ENCODE data around the gene PTPRN2.
"Not testable (repeated sequence)": the region's sequence is repeated elsewhere in the genome, so short reads cannot be mapped to it uniquely, and the experiment has no call there.

The PTPRN2 gene

DNA sequence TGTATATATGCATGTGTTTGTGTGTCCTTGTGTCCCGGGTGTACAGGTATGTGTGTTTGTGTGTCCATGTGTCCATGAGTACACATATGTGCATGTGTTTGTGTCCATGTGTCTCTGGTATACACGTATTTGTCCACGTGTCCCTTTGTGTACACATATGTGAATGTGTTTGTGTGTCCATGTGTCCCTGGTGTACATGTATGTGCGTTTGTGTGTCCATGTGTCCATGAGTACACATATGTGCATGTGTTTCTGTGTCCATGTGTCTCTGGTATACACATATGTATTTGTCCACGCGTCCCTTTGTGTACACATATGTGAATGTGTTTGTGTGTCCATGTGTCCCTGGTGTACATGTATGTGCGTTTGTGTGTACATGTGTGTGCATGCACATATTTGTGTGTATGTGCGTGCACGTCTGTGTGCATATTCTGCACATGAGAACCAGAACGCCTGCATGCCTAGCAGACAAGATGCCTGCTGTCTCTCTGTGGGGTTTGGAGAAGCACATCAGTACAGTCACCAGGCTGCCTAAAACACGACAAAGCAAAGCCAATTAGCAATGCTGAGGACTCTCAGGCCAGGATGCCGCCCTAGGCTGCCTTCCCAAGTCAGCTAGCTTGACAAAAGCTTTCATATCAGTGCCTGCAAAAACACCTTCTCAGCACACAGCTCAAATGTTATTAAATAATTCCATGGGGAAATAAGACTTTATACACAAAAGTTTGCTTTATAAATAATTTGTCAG is 327.8 kb downstream of the PTPRN2 start:
- no peak for DNase-seq (ENCODE audit: low read depth in 1 of 2, low spot score in 1 of 2)

DNA sequence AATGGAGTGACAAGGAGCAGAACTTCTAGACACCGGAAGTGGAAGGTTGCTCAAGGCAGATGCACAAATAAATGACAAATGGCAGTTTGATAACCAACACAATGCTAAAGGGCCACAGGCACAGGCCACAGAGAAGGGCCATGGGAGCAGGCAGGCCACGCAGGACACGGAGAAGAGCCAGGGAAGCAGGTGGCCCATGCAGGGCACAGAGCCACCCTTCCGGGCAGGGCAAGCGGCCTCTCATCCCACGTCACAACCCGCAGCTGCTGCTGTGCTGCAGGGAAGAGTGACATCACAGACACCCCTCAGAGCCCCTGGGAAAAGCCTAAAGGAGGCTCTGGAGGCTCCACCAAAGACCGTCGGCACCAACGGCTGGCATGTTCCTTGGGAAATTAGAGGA is 328.5 kb downstream of the PTPRN2 start:
- no peak for DNase-seq (ENCODE audit: low read depth in 1 of 2, low spot score in 1 of 2)

DNA sequence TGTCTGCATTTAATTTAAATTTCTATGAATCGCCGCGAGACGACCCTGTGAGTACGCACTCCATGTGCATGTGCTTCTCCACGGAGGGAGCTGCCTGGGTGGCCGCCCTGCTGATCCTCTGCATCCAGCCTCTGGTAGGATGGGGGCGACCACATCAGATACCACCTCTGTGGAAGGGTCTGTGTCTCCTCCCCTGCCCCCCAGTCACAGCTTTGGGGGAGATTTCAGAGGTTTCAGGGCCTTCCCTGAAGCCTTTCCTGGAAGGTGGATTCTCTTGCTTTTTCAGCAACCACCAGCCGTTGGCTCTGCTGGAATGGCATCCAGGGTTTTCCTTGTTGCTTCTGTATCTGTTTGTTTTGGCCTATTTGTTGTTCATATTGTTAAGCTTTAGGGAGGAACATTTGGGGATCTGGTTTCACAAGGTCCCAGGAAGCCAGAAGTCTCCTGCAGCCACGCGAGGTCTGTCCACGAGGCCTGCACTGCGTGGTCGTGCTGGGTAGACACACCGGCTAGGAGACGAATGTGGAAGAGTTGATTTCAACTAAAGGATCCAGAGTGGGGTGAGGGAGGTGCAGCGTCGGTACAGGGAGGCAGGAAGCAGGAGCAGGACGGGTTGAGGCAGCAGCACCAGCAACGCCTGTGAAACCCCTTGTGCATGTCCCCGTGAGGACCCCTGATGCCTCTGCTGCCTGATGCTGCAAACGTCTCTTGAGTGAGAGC is 329.1 kb downstream of the PTPRN2 start:
- DNase-seq (ENCODE audit: low read depth in 1 of 2, low spot score in 1 of 2) = no peak

DNA sequence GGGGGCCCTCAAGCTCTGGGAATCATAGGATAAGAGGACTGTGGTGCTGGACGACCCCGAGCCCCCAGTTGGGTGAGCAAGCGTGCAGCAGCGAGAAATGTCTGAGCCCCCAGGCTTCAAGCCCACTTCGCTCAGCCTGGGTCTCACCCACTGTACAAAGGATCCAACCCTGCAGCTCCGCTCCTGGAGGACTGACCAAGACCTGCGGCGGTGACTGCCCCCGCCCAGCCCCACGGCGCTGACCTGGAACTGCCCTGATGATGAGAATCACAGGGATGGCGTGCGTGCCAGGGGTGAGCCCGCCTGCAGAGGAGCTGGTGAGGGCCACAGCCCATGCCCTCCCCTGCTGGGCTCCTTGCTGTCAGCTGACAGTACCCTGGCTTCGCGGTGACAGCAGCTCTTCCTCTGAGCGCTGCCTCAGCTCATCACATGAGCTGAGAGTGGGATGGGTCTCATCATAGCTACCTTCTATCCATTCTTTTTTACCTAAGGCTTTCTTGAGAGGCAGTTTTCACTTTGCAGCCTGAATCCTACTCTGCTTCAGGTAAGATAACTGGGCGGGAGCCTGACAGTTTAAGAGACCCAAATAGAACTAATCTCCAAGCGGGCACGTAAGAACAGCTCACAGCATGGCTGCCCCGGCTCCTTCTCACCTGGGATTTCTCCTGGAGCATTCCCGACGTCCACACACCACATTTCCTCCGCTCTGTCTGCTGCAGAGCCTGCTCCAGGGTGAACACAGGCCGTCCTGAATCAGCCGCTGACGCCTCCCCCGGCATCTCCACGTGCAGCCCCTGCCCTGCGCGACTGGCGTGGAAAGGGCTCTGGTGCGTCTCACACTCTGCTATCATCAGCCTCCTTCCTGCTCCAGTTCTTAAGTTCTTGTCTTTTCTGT is 329.9 kb downstream of the PTPRN2 start:
- no peak for DNase-seq (ENCODE audit: low read depth in 1 of 2, low spot score in 1 of 2)

DNA sequence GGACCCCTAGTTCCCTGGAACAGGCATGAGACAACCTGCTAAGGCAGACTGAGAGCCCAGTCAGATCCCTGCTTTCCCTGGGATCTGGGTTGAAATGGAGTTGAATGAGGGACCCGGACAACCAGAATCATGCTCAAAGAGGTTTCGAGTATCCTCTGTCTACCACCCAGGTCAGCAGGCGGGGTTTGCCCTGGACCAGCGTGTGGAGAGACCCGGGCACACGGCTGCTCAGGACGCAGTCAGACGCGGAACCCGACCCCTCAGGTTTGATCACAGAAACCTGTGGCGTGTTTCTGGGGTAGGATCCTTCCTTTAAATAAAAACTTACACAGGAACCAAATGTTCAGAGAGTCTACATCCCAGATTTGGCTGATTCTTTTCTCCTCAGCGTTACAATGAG is 330.6 kb downstream of the PTPRN2 start:
- no peak for DNase-seq (ENCODE audit: low read depth in 1 of 2, low spot score in 1 of 2)

DNA sequence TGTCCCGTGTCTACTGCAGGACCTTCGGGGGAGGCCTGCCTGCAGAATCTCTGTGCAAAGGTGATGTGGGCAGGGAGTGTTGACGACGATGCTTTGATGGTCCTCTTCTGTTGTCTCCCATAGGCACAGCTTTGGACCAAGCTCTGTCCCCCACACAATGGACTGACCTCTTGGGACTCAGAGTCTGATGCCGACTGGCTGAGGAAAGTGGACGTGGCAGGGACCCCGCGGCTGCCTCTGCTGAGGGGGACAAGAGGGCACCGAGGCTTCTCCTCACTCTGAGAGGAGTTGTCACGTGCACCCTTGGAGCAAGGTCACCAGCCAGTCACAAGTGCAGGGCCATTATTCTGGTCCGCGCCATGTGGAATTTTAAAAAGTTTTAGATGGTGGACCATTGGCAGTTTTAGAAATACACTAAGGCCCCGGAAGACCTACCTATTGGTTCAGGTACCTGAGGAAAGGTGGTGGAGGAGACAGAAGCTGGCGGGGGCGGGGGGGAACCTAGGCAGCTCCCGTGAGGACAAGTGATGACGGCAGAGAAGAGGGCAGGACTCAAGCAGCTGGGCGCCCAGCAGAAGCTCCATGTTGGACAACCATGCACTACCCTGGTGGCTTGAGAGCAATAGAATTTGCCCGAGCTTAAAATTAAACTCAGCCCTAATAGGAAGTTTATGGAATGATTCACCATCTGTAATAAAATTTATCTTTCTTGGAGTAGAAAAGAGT is 331.4 kb downstream of the PTPRN2 start:
- no peak for DNase-seq (ENCODE audit: low read depth in 1 of 2, low spot score in 1 of 2)

DNA sequence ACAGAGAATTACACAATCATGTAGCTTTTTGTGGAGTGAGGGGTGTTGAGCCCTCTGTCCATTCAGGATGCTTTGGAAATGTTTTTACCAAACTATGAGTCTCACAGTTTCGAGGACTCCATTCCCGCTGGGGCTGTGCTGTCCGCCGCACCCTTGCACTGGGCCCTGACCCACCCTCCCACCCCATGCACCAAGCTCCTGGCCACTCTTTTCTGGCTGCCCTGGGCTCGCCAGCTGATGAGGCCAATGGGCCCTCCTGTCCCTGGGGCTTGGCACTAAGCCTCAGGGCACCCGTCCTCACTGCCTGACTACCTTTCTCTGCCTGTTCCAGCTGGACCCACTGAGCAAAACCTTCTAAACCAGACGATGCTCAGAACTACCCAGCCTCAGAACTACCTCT is 332.1 kb downstream of the PTPRN2 start:
- no peak for DNase-seq (ENCODE audit: low read depth in 1 of 2, low spot score in 1 of 2)

DNA sequence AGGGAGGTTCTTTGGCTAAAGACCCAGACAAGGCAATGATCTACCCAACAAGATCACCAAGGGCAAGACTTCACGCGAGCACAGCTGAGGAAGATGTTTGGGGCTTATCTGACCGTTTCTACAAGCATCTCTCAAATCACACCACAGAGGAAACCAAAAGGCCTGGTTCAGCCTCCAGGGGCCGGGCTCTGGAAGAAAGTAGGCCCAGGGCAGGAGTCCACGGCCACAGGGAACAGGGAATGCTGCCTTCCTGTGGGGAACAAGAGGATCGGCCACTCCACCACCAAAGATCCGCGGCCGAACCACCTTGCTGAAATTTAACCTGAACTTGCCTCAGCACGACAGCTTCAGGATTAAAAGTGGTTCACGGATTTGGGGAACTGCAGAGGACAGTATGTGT is 332.5 kb downstream of the PTPRN2 start:
- no peak for DNase-seq (ENCODE audit: low read depth in 1 of 2, low spot score in 1 of 2)

DNA sequence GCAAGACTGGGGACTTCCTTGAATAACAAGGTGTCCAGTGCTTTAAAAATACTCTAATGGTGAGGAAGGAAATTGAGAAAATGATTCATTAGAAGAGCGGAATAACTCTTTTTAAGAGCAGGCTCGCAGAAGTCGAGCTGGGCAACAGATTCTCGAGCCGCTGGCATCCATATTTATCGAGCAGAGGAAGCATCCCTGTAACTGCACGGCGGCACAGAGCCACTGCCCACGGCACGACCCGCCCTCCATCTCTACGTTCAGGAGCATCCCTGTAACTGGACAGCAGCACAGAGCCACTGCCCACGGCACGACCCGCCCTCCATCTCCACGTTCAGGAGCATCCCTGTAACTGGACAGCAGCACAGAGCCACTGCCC is 334.0 kb downstream of the PTPRN2 start:
- not testable (repeated sequence) for DNase-seq (ENCODE audit: low read depth in 1 of 2, low spot score in 1 of 2)

DNA sequence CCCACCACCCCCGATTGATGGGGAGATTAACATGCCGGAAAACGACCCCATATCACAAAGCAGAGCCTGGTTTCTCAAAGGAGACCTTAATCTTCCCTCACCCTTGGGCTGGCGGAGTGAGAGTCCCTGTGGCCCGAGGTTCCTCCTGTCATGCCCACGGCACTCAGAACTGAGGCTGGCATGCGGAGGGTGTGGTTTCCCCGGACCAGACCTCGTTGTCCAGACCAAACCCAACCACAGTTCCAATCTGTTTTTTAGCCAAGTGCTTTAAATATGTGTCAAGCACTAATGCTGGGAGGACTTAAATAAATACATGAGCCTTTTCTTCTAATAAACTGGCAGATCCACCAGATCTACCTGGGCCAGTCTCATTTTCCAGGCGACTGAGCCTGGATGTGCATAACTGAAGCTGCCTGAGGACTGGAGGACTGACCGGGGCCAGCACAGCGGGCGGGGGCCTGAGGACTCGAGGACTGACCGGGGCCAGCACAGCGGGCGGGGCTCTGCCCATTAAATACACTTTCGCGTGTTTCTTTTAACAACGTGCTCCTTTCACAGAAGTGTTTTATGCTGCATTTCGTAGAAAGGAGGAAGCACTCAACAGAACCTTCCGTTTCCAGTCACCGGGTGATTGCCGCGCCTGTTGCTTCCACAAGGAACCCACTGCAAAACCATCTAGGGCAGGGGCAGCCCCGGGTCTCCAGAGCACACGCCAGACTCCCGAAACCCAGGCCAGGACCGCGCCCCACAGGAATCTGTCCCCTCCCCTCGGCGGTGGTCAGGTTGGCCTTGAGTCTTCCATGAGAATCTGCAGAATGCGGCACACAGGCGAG is 334.6 kb downstream of the PTPRN2 start:
- DNase-seq (ENCODE audit: low read depth in 1 of 2, low spot score in 1 of 2) = no peak

DNA sequence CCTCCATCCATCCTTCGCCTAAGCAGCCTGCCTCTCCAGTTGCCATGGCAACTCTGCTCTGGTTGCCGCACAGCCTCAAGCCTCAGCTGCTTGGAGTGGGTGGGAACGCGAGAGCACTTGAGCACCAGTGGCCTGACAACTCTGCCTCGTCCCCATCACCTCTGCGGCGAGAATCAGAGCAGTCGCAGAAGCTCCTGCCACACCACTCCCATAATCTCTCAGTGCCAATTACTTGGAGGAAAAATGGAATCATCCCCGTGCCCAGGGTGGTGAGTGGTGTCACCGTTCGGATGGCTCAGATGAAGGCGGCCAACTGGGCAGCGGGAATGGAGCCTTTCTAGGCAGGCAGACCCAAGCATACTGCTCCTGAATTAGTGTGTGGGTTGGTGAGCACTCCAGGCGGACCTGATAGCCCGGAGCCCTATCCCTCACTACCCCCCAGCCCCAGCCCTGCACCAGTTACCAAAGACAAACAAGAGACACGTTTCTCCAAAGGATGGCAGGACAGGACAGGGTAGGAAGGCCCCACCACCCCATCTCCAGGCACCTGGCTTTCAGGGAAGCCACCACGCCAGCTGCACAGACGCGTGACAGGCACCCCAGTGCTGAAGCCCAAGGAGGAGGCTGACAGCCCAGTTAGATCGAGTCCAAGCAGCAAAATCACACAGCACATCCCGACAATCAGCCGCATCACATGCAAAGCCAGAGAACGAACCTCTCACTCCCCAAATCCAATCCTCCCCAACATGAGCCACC is 335.4 kb downstream of the PTPRN2 start:
- no peak for DNase-seq (ENCODE audit: low read depth in 1 of 2, low spot score in 1 of 2)

DNA sequence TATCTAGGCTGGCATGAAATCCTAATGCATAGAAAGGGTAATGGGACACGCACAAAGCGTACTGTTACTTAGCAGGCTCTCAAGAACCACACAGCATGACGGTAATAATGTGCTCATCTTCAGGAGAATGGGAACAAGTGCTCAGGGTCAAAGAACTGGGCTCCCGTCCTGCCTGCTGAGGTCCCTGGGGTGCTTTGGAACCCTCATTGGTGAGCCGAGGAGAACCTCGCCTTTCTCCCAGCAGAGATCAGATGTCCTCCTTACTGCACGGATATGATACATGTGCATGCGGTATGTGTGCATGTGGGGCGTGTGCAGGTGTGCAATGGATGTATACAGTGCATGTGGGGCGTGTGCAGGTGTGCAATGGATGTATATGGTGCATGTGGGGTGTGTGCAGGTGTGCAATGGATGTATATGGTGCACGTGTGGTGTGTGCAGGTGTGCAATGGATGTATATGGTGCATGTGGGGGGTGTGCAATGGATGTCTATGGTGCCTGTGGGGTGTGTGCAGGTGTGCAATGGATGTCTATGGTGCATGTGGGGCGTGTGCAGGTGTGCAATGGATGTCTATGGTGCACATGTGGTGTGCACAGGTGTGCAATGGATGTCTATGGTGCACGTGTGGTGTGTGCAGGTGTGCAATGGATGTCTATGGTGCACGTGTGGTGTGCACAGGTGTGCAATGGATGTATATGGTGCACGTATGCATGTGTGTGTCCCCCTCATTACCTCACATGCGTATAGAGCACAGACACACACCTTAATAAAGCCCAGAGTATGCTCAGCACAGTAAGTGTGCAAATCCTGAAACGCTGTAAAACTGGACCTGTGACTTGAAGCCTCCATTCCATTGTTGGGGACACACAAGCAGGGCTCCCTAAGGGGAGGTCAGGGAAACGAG is 336.3 kb downstream of the PTPRN2 start:
- DNase-seq (ENCODE audit: low read depth in 1 of 2, low spot score in 1 of 2) = no peak

DNA sequence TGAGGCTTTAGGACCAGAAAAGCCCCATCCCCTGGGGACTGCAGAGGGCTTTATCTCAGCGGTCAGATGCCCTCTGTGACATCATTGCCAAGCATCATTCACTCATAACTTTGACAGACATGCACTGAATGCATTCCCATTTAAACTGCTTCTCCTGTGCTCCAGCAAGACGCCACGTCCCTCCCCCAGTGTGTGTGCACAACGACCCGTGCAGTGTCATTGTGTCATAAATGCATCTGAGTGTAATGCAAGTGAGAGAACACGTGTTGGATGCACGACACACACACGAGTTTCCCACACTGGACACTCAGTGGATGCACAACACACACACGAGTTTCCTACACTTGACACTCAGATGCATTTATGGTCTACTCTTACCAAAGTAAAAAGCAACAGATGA is 337.9 kb downstream of the PTPRN2 start:
- no peak for DNase-seq (ENCODE audit: low read depth in 1 of 2, low spot score in 1 of 2)

DNA sequence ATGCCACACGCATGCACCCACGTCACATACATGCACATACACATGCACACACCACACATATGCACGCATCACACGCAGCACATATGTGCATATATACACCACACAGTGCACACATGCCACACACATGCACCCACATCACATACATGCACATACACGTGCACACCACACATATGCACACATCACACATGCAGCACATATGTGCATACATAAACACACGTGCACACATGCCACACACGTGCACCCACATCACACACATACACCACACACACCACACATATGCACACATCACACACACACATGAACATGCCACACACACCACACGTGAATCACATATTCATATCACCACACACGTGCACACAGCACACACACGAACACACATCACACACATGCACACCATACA is 338.8 kb downstream of the PTPRN2 start:
- DNase-seq (ENCODE audit: low read depth in 1 of 2, low spot score in 1 of 2) = no peak

DNA sequence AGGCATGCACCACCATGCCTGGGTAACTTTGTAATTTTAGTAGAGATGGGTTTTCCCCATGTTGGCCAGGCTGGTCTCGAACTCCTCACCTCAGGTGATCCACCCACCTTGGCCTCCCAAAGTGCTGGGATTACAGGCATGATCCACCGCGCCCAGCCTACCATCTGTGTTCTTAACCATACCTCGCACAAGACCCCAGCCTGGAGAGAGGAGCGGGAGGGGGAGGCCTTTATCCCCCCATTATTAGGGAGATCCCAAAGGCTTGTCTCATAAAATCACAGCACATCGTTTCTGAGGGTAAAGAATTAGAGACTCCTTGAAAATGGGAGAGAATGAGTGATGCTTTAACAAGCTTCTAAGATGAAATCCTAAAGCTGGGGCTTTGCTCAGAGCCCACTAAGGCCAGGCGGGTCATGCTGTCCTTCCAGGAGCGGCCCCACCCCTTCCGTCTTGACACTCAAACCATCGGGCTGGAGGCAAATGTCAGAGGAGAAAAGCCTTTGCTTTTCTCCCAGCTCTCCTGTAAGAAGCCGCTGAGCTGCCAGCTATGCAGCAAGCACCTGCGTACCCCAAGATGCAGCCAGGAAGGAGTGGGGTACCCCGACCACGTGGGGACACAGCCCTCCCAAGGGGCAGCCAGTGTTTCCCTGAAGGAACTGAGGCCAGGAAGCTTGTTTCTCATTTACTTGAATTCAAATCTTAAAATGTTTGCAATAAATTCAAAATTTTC is 339.7 kb downstream of the PTPRN2 start:
- DNase-seq (ENCODE audit: low read depth in 1 of 2, low spot score in 1 of 2) = no peak

DNA sequence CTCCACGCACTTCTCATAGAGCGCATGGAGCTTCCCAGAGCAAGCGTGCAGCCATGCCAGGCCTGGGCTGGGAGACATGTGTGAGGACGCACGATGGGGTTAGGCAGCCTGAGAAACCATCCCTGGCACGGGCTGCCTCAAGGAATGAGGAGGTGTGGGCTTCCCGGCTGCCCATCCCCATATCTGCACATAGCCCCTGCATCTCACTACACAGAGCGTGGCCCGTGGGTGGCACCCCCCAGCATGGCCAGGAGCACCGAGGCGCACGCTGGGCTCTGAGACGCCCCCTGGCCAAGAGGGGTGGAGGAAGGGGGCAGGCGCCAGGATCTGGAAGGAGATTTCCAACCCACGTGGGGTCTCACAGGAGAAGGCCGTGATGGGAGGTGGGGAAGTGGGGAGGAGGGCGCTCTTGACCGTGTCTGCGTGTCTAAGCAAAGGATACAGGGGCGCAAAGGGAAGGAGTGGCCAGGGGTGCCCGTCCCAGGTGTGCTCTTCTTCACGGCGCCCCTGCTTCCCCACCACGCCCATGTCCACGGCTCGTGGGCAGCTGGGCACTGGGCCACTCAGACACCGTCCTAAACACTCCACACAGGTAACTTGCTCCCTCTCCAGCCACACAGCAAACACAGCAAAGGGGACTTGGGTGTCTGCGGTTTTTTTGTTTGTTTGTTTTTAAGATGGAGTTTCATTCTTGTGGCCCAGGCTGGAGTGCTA is 340.5 kb downstream of the PTPRN2 start:
- no peak for DNase-seq (ENCODE audit: low read depth in 1 of 2, low spot score in 1 of 2)

DNA sequence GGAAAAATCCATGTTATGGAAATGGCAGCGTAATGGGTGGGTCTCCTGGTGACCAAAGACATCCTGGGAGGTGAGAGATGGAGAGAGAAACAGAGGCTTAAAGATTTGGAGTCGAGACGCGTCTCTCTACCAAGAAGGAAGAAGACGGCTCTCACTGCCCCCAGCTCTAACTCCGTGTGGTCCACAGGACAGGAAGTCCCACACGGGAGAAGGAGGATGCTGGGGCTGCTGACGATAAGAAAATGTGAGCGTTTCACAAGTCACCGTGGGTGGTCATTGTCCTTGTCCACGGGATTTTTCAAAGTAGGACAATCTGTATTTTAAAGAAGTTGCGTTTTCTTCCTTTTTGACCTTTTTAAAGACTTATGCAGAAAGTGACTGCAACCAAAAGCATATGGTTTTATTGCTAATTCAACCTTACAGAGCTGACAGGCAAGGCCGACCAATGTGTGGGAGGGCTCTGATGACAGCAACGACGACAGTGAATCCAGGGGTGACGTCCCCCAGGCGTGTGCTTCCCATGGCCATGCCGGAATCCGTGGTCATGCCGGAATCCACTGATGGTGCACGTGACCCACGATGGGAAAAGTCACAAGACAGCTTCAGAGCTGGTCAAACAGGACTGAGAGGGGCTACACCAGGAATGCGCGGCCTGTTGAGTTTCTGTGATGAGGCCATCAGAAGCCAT is 341.2 kb downstream of the PTPRN2 start:
- DNase-seq (ENCODE audit: low read depth in 1 of 2, low spot score in 1 of 2) = no peak
